SU-DHL-6 (cell line): ENCODE measurements around the gene ZWINT.

Source experiments
- H2AFZ ChIP-seq: fragments of 200-600 bp; sonication (generic); 2 replicates; pipeline ENCODE4 v1.6.1; 2014; ENCODE audit warnings: low read depth, mild to moderate bottlenecking, moderate library complexity, mixed read lengths, antibody characterized with exemption, low read length; ENCODE audit not compliant: severe bottlenecking
- H3F3A ChIP-seq: fragments of 200-600 bp; shearing (Covaris generic); 2 replicates; pipeline ENCODE4 v1.6.0; 2016; ENCODE audit warnings: antibody characterized with exemption, mild to moderate bottlenecking; ENCODE audit not compliant: insufficient read depth
- H3K27ac ChIP-seq: fragments of 200-600 bp; sonication (generic); 2 replicates; pipeline ENCODE4 v1.5.1; 2016; ENCODE audit warnings: low read depth, mild to moderate bottlenecking, low read length, moderate library complexity, mixed read lengths
- H3K27me3 ChIP-seq: fragments of 200-600 bp; sonication (generic), shearing (Covaris generic); 2 replicates; pipeline ENCODE4 v1.6.0; 2014; ENCODE audit warnings: mild to moderate bottlenecking, low read length
- H3K36me3 ChIP-seq: fragments of 200-600 bp; sonication (generic); 2 replicates; pipeline ENCODE4 v1.6.1; 2014; ENCODE audit warnings: mild to moderate bottlenecking, low read length, mixed read lengths
- H3K4me2 ChIP-seq: fragments of 300-600, 200-600 bp; shearing (Covaris generic), sonication (generic); 2 replicates; pipeline ENCODE4 v1.6.0; 2014; ENCODE audit warnings: low read length, low read depth, mild to moderate bottlenecking; ENCODE audit not compliant: poor library complexity, severe bottlenecking
- H3K4me3 ChIP-seq: fragments of 200-600 bp; sonication (generic); 2 replicates; pipeline ENCODE4 v1.5.1; 2014; ENCODE audit warnings: antibody characterized with exemption, low read length, mild to moderate bottlenecking, mixed read lengths; ENCODE audit not compliant: insufficient read depth, poor library complexity, severe bottlenecking
- H3K79me2 ChIP-seq: fragments of 200-600 bp; sonication (generic); 2 replicates; pipeline ENCODE4 v1.6.1; 2014; ENCODE audit warnings: mild to moderate bottlenecking, low read length, moderate library complexity; ENCODE audit not compliant: insufficient read depth
- H3K9ac ChIP-seq: fragments of 200-600 bp; sonication (generic); 2 replicates; pipeline ENCODE4 v1.7.0; 2014; ENCODE audit warnings: mild to moderate bottlenecking, low read length
- H3K9me2 ChIP-seq: fragments of 200-600 bp; sonication (generic); replicated peaks from 2 replicates; pipeline ENCODE4 v1.6.1; 2014; ENCODE audit warnings: low read length; ENCODE audit not compliant: insufficient read depth
- H3K9me3 ChIP-seq: fragments of 200-600 bp; sonication (generic); 2 replicates; pipeline ENCODE4 v1.6.1; 2014; ENCODE audit warnings: low read length, mixed read lengths; ENCODE audit not compliant: insufficient read depth
- H4K20me1 ChIP-seq: fragments of 200-600 bp; sonication (generic); 2 replicates; pipeline ENCODE4 v1.6.1; 2014; ENCODE audit warnings: low read depth, mild to moderate bottlenecking, antibody characterized with exemption, low read length, moderate library complexity, mixed read lengths
- EZH2phosphoT487 ChIP-seq: fragments of 200-600 bp; sonication (generic), shearing (Covaris generic); conservative IDR thresholded peaks from 2 replicates; pipeline ENCODE4 v1.6.1; 2018; ENCODE audit warnings: mild to moderate bottlenecking, antibody characterized with exemption, low read length, moderate library complexity, mixed read lengths
- TF ChIP-seq, protein P1 (sequence below): fragments of 200-600 bp; sonication (generic); IDR thresholded peaks from one replicate; pipeline ENCODE4 v1.5.1; 2017; ENCODE audit warnings: antibody characterized with exemption, mild to moderate bottlenecking, low read length, moderate library complexity; ENCODE audit not compliant: insufficient read depth, poor library complexity, severe bottlenecking

The ZWINT gene

DNA sequence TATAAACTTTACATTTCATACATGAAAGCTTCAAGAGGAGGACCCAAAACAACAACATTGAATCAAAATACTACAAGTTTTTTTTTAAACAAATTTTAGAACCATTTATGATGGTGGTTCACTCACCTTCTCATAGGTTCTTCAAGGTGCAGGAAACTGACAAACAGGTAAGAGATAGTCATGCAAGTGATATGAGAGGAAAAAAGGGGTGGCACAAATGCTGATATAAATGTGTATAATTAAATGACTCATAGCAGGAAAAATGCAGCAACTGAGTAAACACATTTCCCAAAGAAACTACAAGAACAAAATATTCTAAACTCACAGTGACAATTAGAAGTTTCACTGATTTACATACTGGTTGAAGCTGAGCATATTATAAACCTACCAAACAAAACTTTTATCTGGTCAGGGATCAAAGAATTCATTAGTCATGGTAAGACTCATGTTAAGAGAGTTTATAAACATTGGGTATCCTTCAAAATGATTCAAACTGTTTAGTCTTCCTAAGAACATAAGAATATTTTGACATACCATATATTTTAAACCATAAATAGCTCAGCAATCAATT is 14.1 kb downstream of the ZWINT start:
- Histone ChIP-seq H3F3A (peaks cover 21% of the 10 kb centered on the region), H3K4me2 (no peak overlapping the region), H3K9ac (no peak overlapping the region), H4K20me1 (no peaks in the 10 kb centered on the region), H3K9me3 (no peaks in the 10 kb centered on the region), H3K9me2 (no peaks in the 10 kb centered on the region), H2AFZ (no peak overlapping the region), H3K27me3 (no peaks in the 10 kb centered on the region), H3K79me2 (no peaks in the 10 kb centered on the region), H3K27ac (no peak overlapping the region), H3K36me3 (no peaks in the 10 kb centered on the region), H3K4me3 (no peak overlapping the region)
- TF ChIP-seq, protein P1, sequence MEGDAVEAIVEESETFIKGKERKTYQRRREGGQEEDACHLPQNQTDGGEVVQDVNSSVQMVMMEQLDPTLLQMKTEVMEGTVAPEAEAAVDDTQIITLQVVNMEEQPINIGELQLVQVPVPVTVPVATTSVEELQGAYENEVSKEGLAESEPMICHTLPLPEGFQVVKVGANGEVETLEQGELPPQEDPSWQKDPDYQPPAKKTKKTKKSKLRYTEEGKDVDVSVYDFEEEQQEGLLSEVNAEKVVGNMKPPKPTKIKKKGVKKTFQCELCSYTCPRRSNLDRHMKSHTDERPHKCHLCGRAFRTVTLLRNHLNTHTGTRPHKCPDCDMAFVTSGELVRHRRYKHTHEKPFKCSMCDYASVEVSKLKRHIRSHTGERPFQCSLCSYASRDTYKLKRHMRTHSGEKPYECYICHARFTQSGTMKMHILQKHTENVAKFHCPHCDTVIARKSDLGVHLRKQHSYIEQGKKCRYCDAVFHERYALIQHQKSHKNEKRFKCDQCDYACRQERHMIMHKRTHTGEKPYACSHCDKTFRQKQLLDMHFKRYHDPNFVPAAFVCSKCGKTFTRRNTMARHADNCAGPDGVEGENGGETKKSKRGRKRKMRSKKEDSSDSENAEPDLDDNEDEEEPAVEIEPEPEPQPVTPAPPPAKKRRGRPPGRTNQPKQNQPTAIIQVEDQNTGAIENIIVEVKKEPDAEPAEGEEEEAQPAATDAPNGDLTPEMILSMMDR, result no peak
- no peak for TF ChIP-seq EZH2phosphoT487

DNA sequence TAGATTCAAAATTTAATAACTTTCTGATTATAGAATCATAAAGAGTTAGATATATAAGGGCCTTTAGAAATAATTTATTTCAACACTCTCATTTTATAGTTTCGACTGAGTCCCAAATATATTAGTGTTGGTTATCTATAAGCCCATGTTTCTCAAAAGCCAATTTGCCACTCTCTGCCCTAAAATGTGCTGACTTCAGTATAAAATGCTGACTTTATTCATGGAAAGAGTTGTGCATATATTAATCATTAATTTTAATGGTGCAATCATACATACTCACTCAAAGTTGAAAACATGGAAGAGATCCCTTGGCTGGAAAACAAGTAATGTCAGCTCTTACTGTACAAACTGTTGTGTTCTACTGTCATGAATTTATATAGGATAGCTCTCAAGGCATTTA is 19.4 kb downstream of the ZWINT start:
- H3K9me2 ChIP-seq, result no peaks in the 10 kb centered on the region
- H2AFZ ChIP-seq, result no peak overlapping the region
- no peak overlapping the region for H3K4me3 ChIP-seq
- no peaks in the 10 kb centered on the region for H3K27me3 ChIP-seq
- no peaks in the 10 kb centered on the region for H4K20me1 ChIP-seq
- no peak for TF ChIP-seq EZH2phosphoT487
- TF ChIP-seq, protein P1, result no peak
- H3K4me2 ChIP-seq, result no peak overlapping the region
- no peaks in the 10 kb centered on the region; the same call in 1 of the 2 replicates for H3K36me3 ChIP-seq
- H3K9me3 ChIP-seq, result no peaks in the 10 kb centered on the region; the same call in 1 of the 2 replicates
- no peaks in the 10 kb centered on the region for H3K79me2 ChIP-seq
- H3F3A ChIP-seq, result no peaks in the 10 kb centered on the region
- H3K9ac ChIP-seq, result no peak overlapping the region
- H3K27ac ChIP-seq, result no peak overlapping the region

DNA sequence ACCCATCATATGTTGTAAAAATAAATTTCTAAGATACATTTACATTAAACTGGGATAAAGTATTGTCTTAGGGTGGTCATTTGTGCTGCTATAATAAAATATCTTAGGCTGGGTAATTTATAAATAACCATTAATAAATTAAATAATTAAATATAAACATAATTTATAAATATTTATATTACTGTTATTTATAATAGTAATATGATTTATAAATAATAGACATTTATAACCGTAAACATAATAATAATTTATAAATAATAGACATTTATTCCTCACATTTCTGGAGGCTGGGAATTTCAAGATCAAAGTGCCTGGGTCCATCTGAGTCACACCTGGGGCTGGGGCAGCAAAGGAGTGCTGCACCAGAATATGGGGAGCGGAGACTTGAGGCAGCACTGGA is 31.1 kb downstream of the ZWINT start:
- H3K79me2 ChIP-seq, result no peaks in the 10 kb centered on the region
- H3K4me3 ChIP-seq, result no peak overlapping the region
- no peaks in the 10 kb centered on the region for H3K36me3 ChIP-seq
- no peaks in the 10 kb centered on the region for H3K27me3 ChIP-seq
- H2AFZ ChIP-seq, result no peak overlapping the region
- H3K4me2 ChIP-seq, result no peak overlapping the region
- no peak overlapping the region for H3K9ac ChIP-seq
- H3F3A ChIP-seq, result no peaks in the 10 kb centered on the region
- H3K27ac ChIP-seq, result no peak overlapping the region
- no peaks in the 10 kb centered on the region for H3K9me3 ChIP-seq
- H4K20me1 ChIP-seq, result no peaks in the 10 kb centered on the region
- no peaks in the 10 kb centered on the region for H3K9me2 ChIP-seq
- TF ChIP-seq EZH2phosphoT487, result no peak

DNA sequence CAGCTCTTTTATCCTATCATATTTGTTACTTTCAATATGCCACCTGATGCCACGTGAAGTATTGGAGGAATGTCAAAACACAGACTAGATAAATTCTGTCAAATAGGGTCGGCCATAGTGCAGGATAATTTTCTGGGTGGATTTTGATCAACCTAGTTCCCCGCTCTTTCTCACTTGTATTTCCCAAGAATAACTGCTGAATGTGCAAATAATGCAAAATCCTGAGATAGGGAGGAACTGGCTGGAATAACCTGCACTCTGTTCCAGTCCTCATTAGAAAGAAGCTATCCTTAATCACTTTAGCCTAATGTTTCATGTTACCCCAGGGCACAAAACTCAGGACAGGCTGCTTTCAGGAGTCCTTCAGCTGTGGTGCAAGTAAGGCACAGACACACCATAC is 33.9 kb downstream of the ZWINT start:
- Histone ChIP-seq H3K36me3 (no peaks in the 10 kb centered on the region), H3K27ac (no peak overlapping the region), H3K79me2 (no peaks in the 10 kb centered on the region), H3K9ac (no peak overlapping the region), H3F3A (no peaks in the 10 kb centered on the region), H2AFZ (no peak overlapping the region), H3K4me3 (no peak overlapping the region), H3K27me3 (no peaks in the 10 kb centered on the region), H3K9me3 (no peaks in the 10 kb centered on the region), H3K4me2 (no peak overlapping the region), H4K20me1 (no peaks in the 10 kb centered on the region), H3K9me2 (no peaks in the 10 kb centered on the region)
- TF ChIP-seq EZH2phosphoT487, result no peak
- TF ChIP-seq, protein P1, result no peak
